ENCODE measurements around the gene FAM168B. TPM values are rescaled to one million over a fixed set of nuclear protein-coding genes. Genes with fewer than 3 reads are reported as not detected.

The FAM168B gene
- polyA plus RNA-seq, 1 donor (not counting 4 experiments of a cell fraction or from before 2014, with no cell fraction given): 50.8 TPM

- no peak for FAIRE-seq
- H3K27me3 ChIP-seq (ENCODE audit: control insufficient read depth, extremely low read depth, insufficient read depth, low read length): no peaks in the 10 kb centered on the region
- no peaks in the 10 kb centered on the region for H3K9me3 ChIP-seq (ENCODE audit: control insufficient read depth, low read depth, low read length)
- H3K27ac ChIP-seq (ENCODE audit: control insufficient read depth, insufficient read depth, low read length): no peak overlapping the region
- H3K4me1 ChIP-seq (ENCODE audit: control insufficient read depth, extremely low read depth, insufficient read depth, low read length): peaks cover 27% of the 10 kb centered on the region
- H3K9me1 ChIP-seq (ENCODE audit: control insufficient read depth, extremely low read depth, insufficient read depth, low read length): no peaks in the 10 kb centered on the region
- no peak overlapping the region for H3K9ac ChIP-seq (ENCODE audit: control insufficient read depth, extremely low read depth, insufficient read depth, low read length)
- dilution Hi-C loops (cut with MboI; ENCODE audit: extremely low pct_ligation_motif_present, low sequenced_read_pairs): no loop called here
- no peak for TF ChIP-seq CTCF (optimal IDR thresholded peaks at IDR 0.05 in 1 of 3, IDR thresholded peaks at IDR 0.05 in 1 of 3, conservative IDR thresholded peaks at IDR 0.05 in 1 of 3; ENCODE audit: extremely low read depth in 1 of 3, insufficient read depth in 2 of 3, low read length in 3 of 3)
- no peak for TF ChIP-seq EZH2 (IDR thresholded peaks at IDR 0.05; ENCODE audit: low read length)
- H3K36me3 ChIP-seq (ENCODE audit: control insufficient read depth in 2 of 2, extremely low read depth in 1 of 2, insufficient read depth in 2 of 2, low read length in 2 of 2): no peaks in the 10 kb centered on the region
- H3K79me2 ChIP-seq (ENCODE audit: control insufficient read depth, insufficient read depth, low read length): no peaks in the 10 kb centered on the region
- H3K4me2 ChIP-seq (ENCODE audit: control insufficient read depth, extremely low read depth, insufficient read depth, low read depth, low read length): no peak overlapping the region
- no peak overlapping the region for H3K4me3 ChIP-seq (ENCODE audit: control insufficient read depth in 2 of 3, extremely low read depth in 1 of 3, insufficient read depth in 2 of 3, low read depth in 1 of 3, low read length in 3 of 3)
- no peak for DNase-seq (ENCODE audit: low read depth, low spot score)
- no peaks in the 10 kb centered on the region for H4K20me1 ChIP-seq (ENCODE audit: control insufficient read depth, extremely low read depth, insufficient read depth, low read length)
- H2AFZ ChIP-seq (ENCODE audit: control insufficient read depth, low read length): no peak overlapping the region
Measured at GRCh38 chr2:131011486-131011885, 81.8 kb downstream of the FAM168B start.

- Histone ChIP-seq H3K9ac (ENCODE audit: control insufficient read depth, extremely low read depth, insufficient read depth, low read length) (no peak overlapping the region), H3K4me3 (ENCODE audit: control insufficient read depth in 2 of 3, extremely low read depth in 1 of 3, insufficient read depth in 2 of 3, low read depth in 1 of 3, low read length in 3 of 3) (no peak overlapping the region), H3K36me3 (ENCODE audit: control insufficient read depth in 2 of 2, extremely low read depth in 1 of 2, insufficient read depth in 2 of 2, low read length in 2 of 2) (no peaks in the 10 kb centered on the region), H3K27me3 (ENCODE audit: control insufficient read depth, extremely low read depth, insufficient read depth, low read length) (no peaks in the 10 kb centered on the region), H3K4me2 (ENCODE audit: control insufficient read depth, extremely low read depth, insufficient read depth, low read depth, low read length) (no peak overlapping the region), H2AFZ (ENCODE audit: control insufficient read depth, low read length) (no peak overlapping the region), H3K27ac (ENCODE audit: control insufficient read depth, insufficient read depth, low read length) (no peak overlapping the region), H4K20me1 (ENCODE audit: control insufficient read depth, extremely low read depth, insufficient read depth, low read length) (no peaks in the 10 kb centered on the region), H3K9me1 (ENCODE audit: control insufficient read depth, extremely low read depth, insufficient read depth, low read length) (no peaks in the 10 kb centered on the region), H3K4me1 (ENCODE audit: control insufficient read depth, extremely low read depth, insufficient read depth, low read length) (peaks cover 18% of the 10 kb centered on the region), H3K9me3 (ENCODE audit: control insufficient read depth, low read depth, low read length) (no peaks in the 10 kb centered on the region), H3K79me2 (ENCODE audit: control insufficient read depth, insufficient read depth, low read length) (no peaks in the 10 kb centered on the region)
- no peak for FAIRE-seq
- DNase-seq (ENCODE audit: low read depth, low spot score): no peak
- dilution Hi-C loops (cut with MboI; ENCODE audit: extremely low pct_ligation_motif_present, low sequenced_read_pairs): no loop called here
- TF ChIP-seq CTCF (optimal IDR thresholded peaks at IDR 0.05 in 1 of 3, IDR thresholded peaks at IDR 0.05 in 1 of 3, conservative IDR thresholded peaks at IDR 0.05 in 1 of 3; ENCODE audit: extremely low read depth in 1 of 3, insufficient read depth in 2 of 3, low read length in 3 of 3) (no peak), EZH2 (IDR thresholded peaks at IDR 0.05; ENCODE audit: low read length) (no peak)
Measured at GRCh38 chr2:131010566-131010965, 82.7 kb downstream of the FAM168B start.

Measured in keratinocyte (primary cell).